IMR-90 (cell line): ENCODE results near the gene RMND5B. TPM values are rescaled to one million over a fixed set of nuclear protein-coding genes. Genes with fewer than 3 reads are reported as not detected.

Experiments
- ATAC-seq: fragments of 200-7000 bp; cut with Tn5 transposase; 2 replicates; pipeline ENCODE4 v1.9.1; 2020; ENCODE audit warnings: low read depth, mild to moderate bottlenecking, moderate library complexity
- Bru-seq: library from RNA; stranded (reverse); fragments of 400-500 nt; gene quantifications from one replicate; lab custom pipeline; 2021; lab: Mats Ljungman, UMichigan
- BruChase-seq, 2 experiments: library from RNA; stranded (reverse); fragments of 400-500 nt; gene quantifications; one replicate each; lab custom pipeline; 2021; lab: Mats Ljungman, UMichigan
- BruUV-seq: library from RNA; stranded (reverse); fragments of 400-500 nt; replicated peaks from 2 replicates; lab custom pipeline; 2021; lab: Mats Ljungman, UMichigan
- CTCF ChIA-PET: fragments of 300-600 bp; formaldehyde crosslinking; extraction: SDS; loops from one replicate; lab custom pipeline; 2021; ENCODE audit warnings: antibody characterized with exemption; lab: Yijun Ruan, JAX
- POLR2A ChIA-PET: fragments of 300-600 bp; sonication (Branson Sonifier 250); formaldehyde crosslinking; loops from one replicate; lab custom pipeline; 2022; ENCODE audit warnings: antibody characterized with exemption; ENCODE audit not compliant: unreplicated experiment; lab: Charles Lee
- DNase-seq: peaks from one replicate; pipeline ENCODE4 v3.0.0; 2013
- H2AFZ ChIP-seq: replicated peaks from 2 replicates; pipeline ENCODE3; 2013; ENCODE audit warnings: low read length, mild to moderate bottlenecking; ENCODE audit not compliant: poor library complexity
- H2AK5ac ChIP-seq: 2 replicates; pipeline ENCODE4 v1.6.1; 2013; ENCODE audit warnings: low read depth, low read length, inconsistent platforms
- H2AK9ac ChIP-seq: replicated peaks from 2 replicates; pipeline ENCODE3; 2013; ENCODE audit warnings: mild to moderate bottlenecking, low read depth, low read length, moderate library complexity; ENCODE audit not compliant: poor library complexity
- H2BK120ac ChIP-seq: 2 replicates; pipeline ENCODE4 v1.6.1; 2013; ENCODE audit warnings: low read depth, low read length, inconsistent platforms
- H2BK15ac ChIP-seq: 3 replicates; pipeline ENCODE4 v1.6.1; 2013; ENCODE audit warnings: low read depth, low read length, inconsistent platforms
- H2BK20ac ChIP-seq: 2 replicates; pipeline ENCODE4 v1.6.1; 2013; ENCODE audit warnings: low read depth, mild to moderate bottlenecking, inconsistent platforms, low read length, moderate library complexity
- H2BK5ac ChIP-seq: 2 replicates; pipeline ENCODE4 v1.6.1; 2013; ENCODE audit warnings: mild to moderate bottlenecking, low read depth, low read length, inconsistent platforms; ENCODE audit not compliant: poor library complexity, severe bottlenecking
- H3K14ac ChIP-seq: replicated peaks from 2 replicates; pipeline ENCODE4 v1.6.1; 2013; ENCODE audit warnings: low read depth, low read length, inconsistent platforms
- H3K18ac ChIP-seq: 2 replicates; pipeline ENCODE4 v1.6.1; 2013; ENCODE audit warnings: low read depth, low read length, control low read depth
- H3K23ac ChIP-seq: 2 replicates; pipeline ENCODE4 v1.6.1; 2013; ENCODE audit warnings: low read depth, low read length, inconsistent platforms
- H3K27ac ChIP-seq: 2 replicates; pipeline ENCODE4 v1.5.1; 2013; ENCODE audit warnings: mild to moderate bottlenecking, control low read depth, low read length; ENCODE audit not compliant: insufficient read depth
- H3K27me3 ChIP-seq: 2 replicates; pipeline ENCODE4 v1.6.1; 2013; ENCODE audit warnings: low read length; ENCODE audit not compliant: control insufficient read depth, insufficient read depth
- H3K36me3 ChIP-seq: 2 replicates; pipeline ENCODE4 v1.6.1; 2013; ENCODE audit warnings: low read length, mixed read lengths; ENCODE audit not compliant: control insufficient read depth, insufficient read depth
- H3K4ac ChIP-seq: 2 replicates; pipeline ENCODE4 v1.6.1; 2013; ENCODE audit warnings: low read depth, low read length, inconsistent platforms
- H3K4me1 ChIP-seq: 2 replicates; pipeline ENCODE4 v1.6.1; 2013; ENCODE audit warnings: low read length, mixed read lengths; ENCODE audit not compliant: control insufficient read depth, insufficient read depth
- H3K4me2 ChIP-seq: 2 replicates; pipeline ENCODE4 v1.6.1; 2013; ENCODE audit warnings: low read depth, mild to moderate bottlenecking, control low read depth, low read length, moderate library complexity
- H3K4me3 ChIP-seq: 2 replicates; pipeline ENCODE4 v1.5.1; 2013; ENCODE audit warnings: low read depth, mild to moderate bottlenecking, control low read depth, low read length, moderate library complexity; ENCODE audit not compliant: insufficient read depth
- H3K56ac ChIP-seq: 2 replicates; pipeline ENCODE4 v1.6.1; 2013; ENCODE audit warnings: low read length, inconsistent platforms; ENCODE audit not compliant: insufficient read depth; ENCODE audit errors: extremely low read depth
- H3K79me1 ChIP-seq, 2 experiments: 2 replicates each; pipeline ENCODE4 v1.6.1; 2013; ENCODE audit warnings: low read length in 2 of 2, inconsistent platforms in 1 of 2, low read depth in 1 of 2
- H3K9ac ChIP-seq: 2 replicates; pipeline ENCODE4 v1.6.1; 2013; ENCODE audit warnings: low read depth, low read length, control low read depth
- H3K9me1 ChIP-seq: 2 replicates; pipeline ENCODE4 v1.6.1; 2013; ENCODE audit warnings: low read length, inconsistent platforms; ENCODE audit not compliant: insufficient read depth
- H3K9me3 ChIP-seq: 2 replicates; pipeline ENCODE4 v1.6.1; 2013; ENCODE audit warnings: low read length; ENCODE audit not compliant: control insufficient read depth, insufficient read depth
- H4K20me1 ChIP-seq: 2 replicates; pipeline ENCODE4 v1.6.1; 2013; ENCODE audit warnings: low read length, inconsistent platforms; ENCODE audit not compliant: insufficient read depth
- H4K5ac ChIP-seq: 2 replicates; pipeline ENCODE4 v1.6.1; 2013; ENCODE audit warnings: mild to moderate bottlenecking, low read depth, low read length, control low read depth
- H4K8ac ChIP-seq, 2 experiments: 2 replicates each; pipeline ENCODE4 v1.6.1; 2013; ENCODE audit warnings: low read depth in 2 of 2, low read length in 2 of 2, control low read depth in 1 of 2, inconsistent platforms in 1 of 2
- H4K91ac ChIP-seq: 2 replicates; pipeline ENCODE4 v1.6.1; 2013; ENCODE audit warnings: low read depth, low read length, inconsistent platforms; ENCODE audit not compliant: insufficient read depth
- BHLHE40 ChIP-seq: fragments of 150-350 bp; IDR thresholded peaks from 2 replicates; pipeline ENCODE4 v1.6.1; 2016; ENCODE audit warnings: mild to moderate bottlenecking, low read depth, low read length
- ELK1 ChIP-seq: fragments of 150-350 bp; IDR thresholded peaks from 2 replicates; pipeline ENCODE4 v1.6.1; 2016; ENCODE audit warnings: low read depth, mild to moderate bottlenecking, low read length, moderate library complexity, borderline replicate concordance
- MAZ ChIP-seq: IDR thresholded peaks from 2 replicates; pipeline ENCODE4 v1.6.1; 2012; ENCODE audit warnings: low read depth, mild to moderate bottlenecking, low read length, improper control_type of control experiment, moderate library complexity, borderline replicate concordance
- MXI1 ChIP-seq: IDR thresholded peaks from 2 replicates; pipeline ENCODE4 v1.6.1; 2012; ENCODE audit warnings: low read depth, mild to moderate bottlenecking, low read length, moderate library complexity, borderline replicate concordance
- RFX5 ChIP-seq: IDR thresholded peaks from 2 replicates; pipeline ENCODE4 v1.8.0; 2012; ENCODE audit warnings: low read depth, mild to moderate bottlenecking, low read length, moderate library complexity
- SMC3 ChIP-seq: fragments of 150-350 bp; IDR thresholded peaks from 2 replicates; pipeline ENCODE4 v1.6.1; 2016; ENCODE audit warnings: low read depth, mild to moderate bottlenecking, antibody characterized with exemption, low read length, moderate library complexity
- WGBS, 2 experiments: methylation state at CpG; one replicate each; pipeline versions ENCODE4 v1.1.5 to v1.1.7; 2013; ENCODE audit warnings: missing lambda C conversion rate in 2 of 2; ENCODE audit not compliant: insufficient read length in 1 of 2; ENCODE audit errors: extremely low coverage in 2 of 2; 5-methylcytosine and 5-hydroxymethylcytosine counted together
- dilution Hi-C: fragments of 300-500 bp; cut with HindIII; formaldehyde crosslinking; loops from one replicate; pipeline ENCODE4 v1.14.3; 2018; ENCODE audit warnings: low sequenced_read_pairs; ENCODE audit not compliant: unreplicated experiment
- in situ Hi-C: fragments of 300-500 bp; cut with MboI; formaldehyde crosslinking; loops from 3 replicates; pipeline ENCODE4 v1.14.3; 2019; ENCODE audit warnings: low sequenced_read_pairs, inconsistent platforms, mixed read lengths
- intact Hi-C: fragments of 100-400 bp; cut with micrococcal nuclease; formaldehyde crosslinking; loops from 2 replicates; pipeline ENCODE4 v1.10.0; 2022
- long read RNA-seq: library from polyadenylated mRNA; unstranded; transcript quantifications from one replicate; pipeline ENCODE4 v2.0.0, GENCODE V29; 2021; ENCODE audit not compliant: unreplicated experiment
- polyA plus RNA-seq, 3 experiments: library from polyadenylated mRNA; depleted of rRNA; stranded (reverse); fragments of >200 nt; gene quantifications; 2 replicates each; pipeline ENCODE4 v1.2.3, GENCODE V29; 2012; ENCODE audit warnings: low replicate concordance in 1 of 3
- total RNA-seq: library from RNA; depleted of rRNA; stranded (reverse); fragments of >200 nt; gene quantifications from 2 replicates; pipeline ENCODE4 v1.2.3, GENCODE V29; 2012; rRNA removed
- TF ChIP-seq, protein P1 (sequence below): conservative IDR thresholded peaks from 2 replicates; pipeline ENCODE4 v1.5.1; 2012; ENCODE audit warnings: mild to moderate bottlenecking, low read depth, low read length, improper control_type of control experiment

RMND5B gene, protein sequence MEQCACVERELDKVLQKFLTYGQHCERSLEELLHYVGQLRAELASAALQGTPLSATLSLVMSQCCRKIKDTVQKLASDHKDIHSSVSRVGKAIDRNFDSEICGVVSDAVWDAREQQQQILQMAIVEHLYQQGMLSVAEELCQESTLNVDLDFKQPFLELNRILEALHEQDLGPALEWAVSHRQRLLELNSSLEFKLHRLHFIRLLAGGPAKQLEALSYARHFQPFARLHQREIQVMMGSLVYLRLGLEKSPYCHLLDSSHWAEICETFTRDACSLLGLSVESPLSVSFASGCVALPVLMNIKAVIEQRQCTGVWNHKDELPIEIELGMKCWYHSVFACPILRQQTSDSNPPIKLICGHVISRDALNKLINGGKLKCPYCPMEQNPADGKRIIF
- total RNA-seq (11.7 and 14.0 TPM in 2 replicates), polyA plus RNA-seq (2012; rRNA removed) (19.5 and 21.6 TPM in 2 replicates), Bru-seq, nascent RNA (percentile 70 among the genes with signal in this experiment), BruChase-seq, experiment 1, labeled RNA remaining after a 6-hour chase (percentile 78 among the genes with signal in this experiment), BruChase-seq, experiment 2, labeled RNA remaining after a 2-hour chase (percentile 64 among the genes with signal in this experiment)
- 17.7 and 18.8 TPM in 2 replicates for polyA plus RNA-seq (2012; cell fraction: cytosol; rRNA removed)
- 31.0 and 42.5 TPM in 2 replicates for polyA plus RNA-seq (2012; cell fraction: nucleus; rRNA removed; ENCODE audit: low replicate concordance)
- long read RNA-seq, transcript RMND5B-201 (11 exons, 1,929 nt) = major isoform, 8 of 26 reads
- long read RNA-seq, partial matches to known transcripts = 7 of 26 reads
- long read RNA-seq, other reads (novel, unspliced or antisense) = 10 of 26 reads

DNA sequence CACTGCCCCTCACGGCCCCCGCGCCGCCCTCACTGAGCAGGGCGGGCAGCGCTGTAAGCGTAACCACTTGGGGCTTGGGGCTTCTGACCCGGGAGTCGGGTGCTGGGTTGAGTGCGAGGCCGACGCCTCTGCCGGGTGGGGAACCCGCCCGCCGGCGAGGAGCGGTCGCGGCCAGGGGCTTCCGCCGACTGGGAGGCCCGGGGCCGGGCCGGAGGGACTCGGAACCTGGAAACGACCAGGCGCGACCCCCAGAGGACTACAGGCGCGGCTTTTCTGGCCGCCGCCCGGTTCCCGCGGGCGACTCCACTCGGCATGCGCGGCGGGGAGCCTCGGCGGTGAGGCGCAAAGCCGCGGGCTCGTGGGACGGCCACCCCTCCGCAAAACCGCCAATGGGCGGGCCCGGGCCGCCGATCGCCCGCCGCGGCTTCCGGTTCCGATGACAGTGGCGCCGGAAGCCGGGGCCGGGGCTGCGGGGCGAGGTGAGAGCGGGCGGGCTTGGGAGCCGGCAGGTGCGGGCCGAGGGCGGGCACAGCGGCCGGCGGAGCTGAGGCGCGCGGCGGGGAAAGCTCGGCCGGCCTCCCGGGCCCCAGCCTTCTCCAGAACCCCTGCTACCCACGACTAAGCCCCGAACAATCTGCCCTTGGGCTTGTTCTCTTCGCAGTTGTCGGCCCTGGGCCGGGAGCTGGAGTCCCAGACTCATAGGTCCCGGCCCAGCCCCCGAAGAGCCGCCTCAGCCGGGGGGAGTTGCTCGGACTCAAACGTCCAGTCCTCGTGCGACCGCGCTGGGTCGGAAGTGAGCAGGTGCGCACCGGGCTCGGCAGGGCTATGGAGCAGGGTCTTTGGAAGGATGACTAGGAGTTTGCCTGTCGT, at the start of gene RMND5B:
Gene RMND5B, plus strand, starts transcription at position 439 of the 870 bp plus-strand sequence. CDS start 7,106 bp downstream, outside the sequence.
- Histone ChIP-seq H3K4me1 (peaks cover 5% of the 10 kb centered on the region; the same call in 1 of the 2 replicates), H4K20me1 (no peaks in the 10 kb centered on the region; the same call in 1 of the 2 replicates), H2BK120ac (no peak within 1 kb of the TSS), H3K4ac (peak within 1 kb of the TSS; percentile 73; the same call in 1 of the 2 replicates), H3K27ac (peak within 1 kb of the TSS; percentile 75), H2BK5ac (peak within 1 kb of the TSS; percentile 17), H3K27me3 (no peaks in the 10 kb centered on the region; the same call in none of the 2 replicates), H3K9ac (peak within 1 kb of the TSS; percentile 68), H3K18ac (no peak within 1 kb of the TSS; the same call in 1 of the 2 replicates), H2AK5ac (peak within 1 kb of the TSS; percentile 65; the same call in 1 of the 2 replicates), H3K79me1 (peaks cover 4 to 20% of the 10 kb centered on the region in 2 experiments), H3K9me1 (no peaks in the 10 kb centered on the region), H3K14ac (no peak within 1 kb of the TSS), H3K9me3 (no peaks in the 10 kb centered on the region), H4K5ac (peak within 1 kb of the TSS; percentile 31), H2BK20ac (no peak within 1 kb of the TSS), H2AK9ac (peak within 1 kb of the TSS; percentile 91), H2AFZ (peak within 1 kb of the TSS; percentile 98), H3K23ac (no peak within 1 kb of the TSS), H3K4me3 (peak within 1 kb of the TSS; percentile 66), H4K8ac (peak within 1 kb of the TSS; percentile 62 to 94; a peak in 3 of 4 replicates), H3K36me3 (peaks cover 4% of the 10 kb centered on the region), H3K4me2 (peak within 1 kb of the TSS; percentile 94), H2BK15ac (no peak within 1 kb of the TSS; the same call in 2 of the 3 replicates), H4K91ac (no peak within 1 kb of the TSS), H3K56ac (peak within 1 kb of the TSS; percentile 35; the same call in 1 of the 2 replicates)
- ChIA-PET POLR2A (no interaction called here), CTCF (interaction anchor here (1.0 kb wide), 1 partner anchor 53 kb away, joined by 3 read pairs; no protein-coding TSS in a partner anchor)
- in situ Hi-C loops (no loop called here), intact Hi-C loops (loop anchor here (5.0 kb wide), 1 partner anchor 54 kb away; no protein-coding TSS in a partner anchor), dilution Hi-C loops (no loop called here)
- WGBS, 2 experiments = 0% methylated on average over 48 of the region's 102 CpGs; no CpG with 5 or more reads in 1 of the 2 experiments
- DNase-seq (peak; percentile 67), ATAC-seq (peak; percentile 97)
- BruUV-seq = no TSS peak
- TF ChIP-seq RFX5 = no peak
- no peak for TF ChIP-seq SMC3
- no peak for TF ChIP-seq MXI1
- no peak for TF ChIP-seq ELK1
- TF ChIP-seq, protein P1, sequence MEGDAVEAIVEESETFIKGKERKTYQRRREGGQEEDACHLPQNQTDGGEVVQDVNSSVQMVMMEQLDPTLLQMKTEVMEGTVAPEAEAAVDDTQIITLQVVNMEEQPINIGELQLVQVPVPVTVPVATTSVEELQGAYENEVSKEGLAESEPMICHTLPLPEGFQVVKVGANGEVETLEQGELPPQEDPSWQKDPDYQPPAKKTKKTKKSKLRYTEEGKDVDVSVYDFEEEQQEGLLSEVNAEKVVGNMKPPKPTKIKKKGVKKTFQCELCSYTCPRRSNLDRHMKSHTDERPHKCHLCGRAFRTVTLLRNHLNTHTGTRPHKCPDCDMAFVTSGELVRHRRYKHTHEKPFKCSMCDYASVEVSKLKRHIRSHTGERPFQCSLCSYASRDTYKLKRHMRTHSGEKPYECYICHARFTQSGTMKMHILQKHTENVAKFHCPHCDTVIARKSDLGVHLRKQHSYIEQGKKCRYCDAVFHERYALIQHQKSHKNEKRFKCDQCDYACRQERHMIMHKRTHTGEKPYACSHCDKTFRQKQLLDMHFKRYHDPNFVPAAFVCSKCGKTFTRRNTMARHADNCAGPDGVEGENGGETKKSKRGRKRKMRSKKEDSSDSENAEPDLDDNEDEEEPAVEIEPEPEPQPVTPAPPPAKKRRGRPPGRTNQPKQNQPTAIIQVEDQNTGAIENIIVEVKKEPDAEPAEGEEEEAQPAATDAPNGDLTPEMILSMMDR = no peak
- peak; percentile 43; the same call in 1 of the 2 replicates for TF ChIP-seq MAZ
- peak; percentile 97 for TF ChIP-seq BHLHE40
